NCI-H2029 treated with DMSO at 0.1 percent for 48 hours (cell line): Measurements from ENCODE around the gene MAP2K5.

Experiments used
- DNase-seq: peaks from one replicate; lab custom pipeline; 2025; lab: John Stamatoyannopoulos, UW

Gene MAP2K5

GRCh38 chr15:67758619-67759300 lies 216.3 kb downstream of the MAP2K5 start:
- DNase-seq, result no peak

- no peak for DNase-seq
Observed at GRCh38 chr15:67760901-67761300, 218.4 kb downstream of the MAP2K5 start.

- no peak for DNase-seq
Observed at GRCh38 chr15:67761343-67761742, 218.8 kb downstream of the MAP2K5 start.

GRCh38 chr15:67762610-67763368 lies 220.3 kb downstream of the MAP2K5 start:
- DNase-seq, result no peak

GRCh38 chr15:67765701-67766100 lies 223.2 kb downstream of the MAP2K5 start:
- no peak for DNase-seq

- DNase-seq, result no peak
Observed at GRCh38 chr15:67766968-67767367, 224.5 kb downstream of the MAP2K5 start.

GRCh38 chr15:67768313-67768977 lies 225.9 kb downstream of the MAP2K5 start:
- no peak for DNase-seq

GRCh38 chr15:67769497-67770357 lies 227.2 kb downstream of the MAP2K5 start:
- no peak for DNase-seq

GRCh38 chr15:67770358-67770628 lies 227.8 kb downstream of the MAP2K5 start:
- DNase-seq, result no peak

- DNase-seq, result no peak
Observed at GRCh38 chr15:67771189-67771800, 228.8 kb downstream of the MAP2K5 start.

GRCh38 chr15:67774626-67775025 lies 232.1 kb downstream of the MAP2K5 start:
- DNase-seq, result no peak

- no peak for DNase-seq
Observed at GRCh38 chr15:67775250-67775649, 232.7 kb downstream of the MAP2K5 start.

- no peak for DNase-seq
Observed at GRCh38 chr15:67775998-67776397, 233.5 kb downstream of the MAP2K5 start.

GRCh38 chr15:67776600-67776999 lies 234.1 kb downstream of the MAP2K5 start:
- no peak for DNase-seq

- no peak for DNase-seq
Observed at GRCh38 chr15:67777071-67777470, 234.6 kb downstream of the MAP2K5 start.

- no peak for DNase-seq
Observed at GRCh38 chr15:67777773-67778172, 235.3 kb downstream of the MAP2K5 start.

- DNase-seq, result no peak
Observed at GRCh38 chr15:67778968-67779548, 236.6 kb downstream of the MAP2K5 start.

- DNase-seq, result no peak
Observed at GRCh38 chr15:67779549-67780111, 237.1 kb downstream of the MAP2K5 start.

- DNase-seq, result no peak
Observed at GRCh38 chr15:67781061-67781460, 238.6 kb downstream of the MAP2K5 start.

- no peak for DNase-seq
Observed at GRCh38 chr15:67781907-67782690, 239.6 kb downstream of the MAP2K5 start.

- DNase-seq, result no peak
Observed at GRCh38 chr15:67782691-67782991, 240.1 kb downstream of the MAP2K5 start.
